GM10266 (cell line): ENCODE results near the gene GGPS1.
"Not testable (repeated sequence)": the region's sequence is repeated elsewhere in the genome, so short reads cannot be mapped to it uniquely, and the experiment has no call there.

Experiments
- DNase-seq: peaks from one replicate; pipeline ENCODE4 v3.0.0; 2012; ENCODE audit errors: extremely low spot score
- TF ChIP-seq, protein P1 (sequence below): IDR thresholded peaks from 2 replicates; pipeline ENCODE4 v1.5.1; 2012; ENCODE audit warnings: mild to moderate bottlenecking, low read depth; ENCODE audit not compliant: control insufficient read depth, insufficient read depth; ENCODE audit errors: missing control alignments

GGPS1 gene

GRCh38 chr1:235328271-235329138 is at the start of gene GGPS1:
TSS of gene GGPS1 (plus strand) at chr1:235328570. CDS start at chr1:235335265, 6,695 bp downstream.
- DNase-seq = peak; percentile 94
- TF ChIP-seq, protein P1, sequence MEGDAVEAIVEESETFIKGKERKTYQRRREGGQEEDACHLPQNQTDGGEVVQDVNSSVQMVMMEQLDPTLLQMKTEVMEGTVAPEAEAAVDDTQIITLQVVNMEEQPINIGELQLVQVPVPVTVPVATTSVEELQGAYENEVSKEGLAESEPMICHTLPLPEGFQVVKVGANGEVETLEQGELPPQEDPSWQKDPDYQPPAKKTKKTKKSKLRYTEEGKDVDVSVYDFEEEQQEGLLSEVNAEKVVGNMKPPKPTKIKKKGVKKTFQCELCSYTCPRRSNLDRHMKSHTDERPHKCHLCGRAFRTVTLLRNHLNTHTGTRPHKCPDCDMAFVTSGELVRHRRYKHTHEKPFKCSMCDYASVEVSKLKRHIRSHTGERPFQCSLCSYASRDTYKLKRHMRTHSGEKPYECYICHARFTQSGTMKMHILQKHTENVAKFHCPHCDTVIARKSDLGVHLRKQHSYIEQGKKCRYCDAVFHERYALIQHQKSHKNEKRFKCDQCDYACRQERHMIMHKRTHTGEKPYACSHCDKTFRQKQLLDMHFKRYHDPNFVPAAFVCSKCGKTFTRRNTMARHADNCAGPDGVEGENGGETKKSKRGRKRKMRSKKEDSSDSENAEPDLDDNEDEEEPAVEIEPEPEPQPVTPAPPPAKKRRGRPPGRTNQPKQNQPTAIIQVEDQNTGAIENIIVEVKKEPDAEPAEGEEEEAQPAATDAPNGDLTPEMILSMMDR = no peak

DNA sequence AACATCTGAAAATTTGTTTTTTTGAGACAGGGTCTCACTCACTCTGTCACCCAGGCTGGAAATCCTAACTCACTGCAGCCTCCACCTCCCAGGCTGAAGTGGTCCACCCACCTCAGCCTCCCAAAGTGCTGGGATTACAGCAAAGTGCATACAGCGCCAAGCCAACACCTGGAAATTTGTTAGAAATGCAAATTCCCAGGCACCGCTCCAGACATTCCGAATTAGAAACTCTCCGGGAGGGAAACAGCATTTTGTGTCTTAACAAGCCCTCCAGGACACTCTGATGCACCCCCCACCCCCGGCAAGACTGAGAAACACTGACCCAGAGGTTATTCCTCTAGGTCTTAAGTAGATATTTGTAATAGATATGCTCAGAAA is 49.5 kb upstream of the GGPS1 start:
- TF ChIP-seq, protein P1 = no peak
- DNase-seq = no peak

- TF ChIP-seq, protein P1 = no peak
- DNase-seq = no peak
Observed at GRCh38 chr1:235279694-235280093, 48.7 kb upstream of the GGPS1 start.

- DNase-seq = no peak
- TF ChIP-seq, protein P1 = no peak
Observed at GRCh38 chr1:235280467-235280866, 47.9 kb upstream of the GGPS1 start.

GRCh38 chr1:235283636-235284035 is 44.7 kb upstream of the GGPS1 start:
- not testable (repeated sequence) for DNase-seq

DNA sequence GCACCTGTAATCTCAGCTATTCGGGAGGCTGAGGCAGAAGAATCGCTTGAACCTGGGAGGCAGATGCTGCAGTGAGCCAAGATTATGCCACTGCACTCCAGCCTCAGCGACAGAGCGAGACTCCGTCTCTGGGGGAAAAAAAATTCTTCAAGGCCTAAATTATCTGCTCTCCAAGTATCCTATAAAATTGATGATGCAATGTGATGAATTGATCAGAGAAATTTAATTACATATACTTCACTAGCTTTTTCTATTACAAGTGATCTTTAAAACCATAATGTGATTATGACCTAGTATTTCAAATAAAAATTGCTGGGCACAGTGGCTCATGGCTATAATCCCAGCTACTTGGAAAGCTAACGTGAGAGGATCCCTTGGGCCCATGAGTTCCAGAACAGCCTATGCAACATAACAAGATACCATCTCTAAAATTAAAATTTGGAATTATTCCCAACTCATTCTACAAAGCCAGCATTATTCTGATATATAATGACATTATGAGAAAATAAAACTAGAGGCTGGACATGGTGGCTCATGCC is 44.1 kb upstream of the GGPS1 start:
- no peak for DNase-seq

DNA sequence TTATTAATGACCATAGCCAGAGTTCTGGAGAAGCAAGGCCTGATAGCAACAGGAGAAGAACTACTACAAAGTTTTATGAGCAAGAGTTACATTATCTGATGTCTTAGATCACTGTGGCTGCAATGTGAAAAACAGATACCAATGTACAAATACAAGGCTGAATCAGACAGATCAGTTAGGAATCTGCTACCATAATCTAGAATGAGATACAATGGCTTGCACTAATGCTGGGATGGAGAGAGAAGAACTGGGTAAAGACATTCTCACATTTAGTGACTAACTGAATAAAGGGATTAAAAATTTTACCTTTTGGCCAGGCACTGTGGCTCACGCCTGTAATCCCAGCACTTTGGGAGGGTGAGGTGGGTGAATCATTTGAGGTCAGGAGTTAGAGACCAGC is 41.7 kb upstream of the GGPS1 start:
- TF ChIP-seq, protein P1 = no peak
- DNase-seq = no peak

More for the DNA sequence above, 44.1 kb upstream of the GGPS1 start:
- TF ChIP-seq, protein P1 = no peak
